Activated T-helper 2 cell treated with anti-CD3 and anti-CD28 coated beads, Interferon-gamma antibody, Interleukin-2, Interleukin-4, amounts not matched to agents 10 μg/mL and 5 μg/mL and 100 μg/mL, durations not matched to agents 14 hours and 24 hours and 36 hours (primary cell): ENCODE measurements around the gene AP3M1. TPM values are rescaled to one million over a fixed set of nuclear protein-coding genes. Genes with fewer than 3 reads are reported as not detected.
A peak's percentile ranks its signal among the peaks of the same experiment; 100 is the strongest.
"Not testable (repeated sequence)": the region's sequence is repeated elsewhere in the genome, so short reads cannot be mapped to it uniquely, and the experiment has no call there.

ENCODE experiments used
- DNase-seq: peaks from one replicate; pipeline ENCODE4 v3.0.0; 2021; ENCODE audit warnings: low spot score
- H3K27ac Mint-ChIP-seq: one replicate; pipeline ENCODE4 v1.8.0; 2021; ENCODE audit warnings: mixed read lengths
- H3K27me3 Mint-ChIP-seq: one replicate; pipeline ENCODE4 v1.8.0; 2021; ENCODE audit warnings: low read depth, mixed read lengths
- H3K36me3 Mint-ChIP-seq: one replicate; pipeline ENCODE4 v1.8.0; 2021; ENCODE audit warnings: low read depth, mixed read lengths
- H3K4me1 Mint-ChIP-seq: one replicate; pipeline ENCODE4 v1.8.0; 2021; ENCODE audit warnings: low read depth, mixed read lengths
- H3K4me3 Mint-ChIP-seq: one replicate; pipeline ENCODE4 v1.8.0; 2021; ENCODE audit warnings: low read depth, mild to moderate bottlenecking, moderate library complexity, mixed read lengths
- H3K9me3 Mint-ChIP-seq: one replicate; pipeline ENCODE4 v1.8.0; 2021; ENCODE audit warnings: mixed read lengths
- intact Hi-C: fragments of 100-400 bp; cut with micrococcal nuclease; formaldehyde crosslinking; loops from one replicate; pipeline ENCODE4 v1.15.1; 2023
- total RNA-seq: library from RNA; stranded (reverse); gene quantifications from 2 replicates; pipeline ENCODE4 v1.2.3, GENCODE V29; 2022

The AP3M1 gene
- total RNA-seq: 46.0 and 46.9 TPM in 2 replicates

- intact Hi-C loops: loop anchor here (5.0 to 10.0 kb wide), 3 partner anchors 42 to 1084 kb away; partner anchors contain the start of gene COMTD1
- peaks cover 27% of the 10 kb centered on the region for H3K4me1 Mint-ChIP-seq
- no peaks in the 10 kb centered on the region for H3K9me3 Mint-ChIP-seq
- no peak within 1 kb of the TSS for H3K27ac Mint-ChIP-seq
- H3K27me3 Mint-ChIP-seq: no peaks in the 10 kb centered on the region
- DNase-seq: peak; percentile 79
- H3K4me3 Mint-ChIP-seq: no peak within 1 kb of the TSS
- H3K36me3 Mint-ChIP-seq: peaks cover 16% of the 10 kb centered on the region
Observed at GRCh38 chr10:74150204-74150989, at the start of gene AP3M1. Gene AP3M1 (minus strand): TSS chr10:74150828. CDS start chr10:74138379, 12,449 bp downstream.

GRCh38 chr10:74199315-74199714 lies 48.7 kb upstream of the AP3M1 start:
- no peak overlapping the region for H3K27ac Mint-ChIP-seq
- DNase-seq: no peak
- no peaks in the 10 kb centered on the region for H3K27me3 Mint-ChIP-seq
- no peak overlapping the region for H3K4me3 Mint-ChIP-seq
- H3K4me1 Mint-ChIP-seq: peaks cover 15% of the 10 kb centered on the region
- H3K36me3 Mint-ChIP-seq: peaks cover 32% of the 10 kb centered on the region
- peaks cover 4% of the 10 kb centered on the region for H3K9me3 Mint-ChIP-seq
- intact Hi-C loops: no loop called here

GRCh38 chr10:74194999-74195398 lies 44.4 kb upstream of the AP3M1 start:
- Mint-ChIP-seq H3K27ac (peak overlapping the region; percentile 53), H3K4me3 (peak overlapping the region; percentile 9), H3K9me3 (peaks cover 4% of the 10 kb centered on the region), H3K27me3 (no peaks in the 10 kb centered on the region), H3K36me3 (peaks cover 14% of the 10 kb centered on the region), H3K4me1 (peaks cover 34% of the 10 kb centered on the region)
- DNase-seq: no peak
- intact Hi-C loops: loop anchor here (5.0 kb wide), 1 partner anchor 43 kb away; the partner anchor contains the start of genes ADK and AP3M1

- no peak overlapping the region for H3K4me3 Mint-ChIP-seq
- peaks cover 4% of the 10 kb centered on the region for H3K9me3 Mint-ChIP-seq
- H3K36me3 Mint-ChIP-seq: peaks cover 14% of the 10 kb centered on the region
- H3K4me1 Mint-ChIP-seq: peaks cover 39% of the 10 kb centered on the region
- DNase-seq: no peak
- no peaks in the 10 kb centered on the region for H3K27me3 Mint-ChIP-seq
- H3K27ac Mint-ChIP-seq: peak overlapping the region; percentile 4
- intact Hi-C loops: loop anchor here (5.0 kb wide), 1 partner anchor 42 kb away; the partner anchor contains the start of genes ADK and AP3M1
Observed at GRCh38 chr10:74194545-74194944, 43.9 kb upstream of the AP3M1 start.

- no peaks in the 10 kb centered on the region for H3K27me3 Mint-ChIP-seq
- no peak for DNase-seq
- H3K36me3 Mint-ChIP-seq: peaks cover 6% of the 10 kb centered on the region
- peaks cover 52% of the 10 kb centered on the region for H3K4me1 Mint-ChIP-seq
- H3K9me3 Mint-ChIP-seq: no peaks in the 10 kb centered on the region
- intact Hi-C loops: loop anchor here (2.0 to 5.0 kb wide), 2 partner anchors 14 to 38 kb away; partner anchors contain the start of genes ADK and AP3M1
- H3K4me3 Mint-ChIP-seq: peak overlapping the region; percentile 65
- peak overlapping the region; percentile 95 for H3K27ac Mint-ChIP-seq
Observed at GRCh38 chr10:74190494-74190893, 39.9 kb upstream of the AP3M1 start.

- H3K27me3 Mint-ChIP-seq: no peaks in the 10 kb centered on the region
- H3K36me3 Mint-ChIP-seq: peaks cover 4% of the 10 kb centered on the region
- peaks cover 52% of the 10 kb centered on the region for H3K4me1 Mint-ChIP-seq
- intact Hi-C loops: loop anchor here (1.0 to 5.0 kb wide), 3 partner anchors 9 to 38 kb away; partner anchors contain the start of genes ADK and AP3M1
- peak overlapping the region; percentile 95 for H3K27ac Mint-ChIP-seq
- peak overlapping the region; percentile 65 for H3K4me3 Mint-ChIP-seq
- H3K9me3 Mint-ChIP-seq: no peaks in the 10 kb centered on the region
- no peak for DNase-seq
Observed at GRCh38 chr10:74189999-74190421, 39.4 kb upstream of the AP3M1 start.

GRCh38 chr10:74188617-74189016 lies 38.0 kb upstream of the AP3M1 start:
- intact Hi-C loops: loop anchor here (1.0 kb wide), 1 partner anchor 7 kb away; no protein-coding TSS in a partner anchor
- not testable (repeated sequence) for H3K9me3 Mint-ChIP-seq, H3K27ac Mint-ChIP-seq, H3K4me3 Mint-ChIP-seq, H3K36me3 Mint-ChIP-seq, H3K27me3 Mint-ChIP-seq, DNase-seq
- peaks cover 43% of the 10 kb centered on the region for H3K4me1 Mint-ChIP-seq

GRCh38 chr10:74187237-74187636 lies 36.6 kb upstream of the AP3M1 start:
- H3K27me3 Mint-ChIP-seq: no peaks in the 10 kb centered on the region
- H3K4me3 Mint-ChIP-seq: no peak overlapping the region
- H3K4me1 Mint-ChIP-seq: peaks cover 36% of the 10 kb centered on the region
- no peaks in the 10 kb centered on the region for H3K9me3 Mint-ChIP-seq
- H3K27ac Mint-ChIP-seq: no peak overlapping the region
- DNase-seq: no peak
- no peaks in the 10 kb centered on the region for H3K36me3 Mint-ChIP-seq
- intact Hi-C loops: no loop called here

GRCh38 chr10:74186678-74187077 lies 36.0 kb upstream of the AP3M1 start:
- intact Hi-C loops: no loop called here
- no peak overlapping the region for H3K4me3 Mint-ChIP-seq
- peak overlapping the region; percentile 50 for H3K27ac Mint-ChIP-seq
- DNase-seq: no peak
- peaks cover 40% of the 10 kb centered on the region for H3K4me1 Mint-ChIP-seq
- no peaks in the 10 kb centered on the region for H3K27me3 Mint-ChIP-seq
- peaks cover 3% of the 10 kb centered on the region for H3K36me3 Mint-ChIP-seq
- no peaks in the 10 kb centered on the region for H3K9me3 Mint-ChIP-seq

GRCh38 chr10:74179111-74179710 lies 28.6 kb upstream of the AP3M1 start:
- intact Hi-C loops: loop anchor here (5.0 kb wide), 1 partner anchor 933 kb away; the partner anchor contains the start of gene SAMD8
- H3K36me3 Mint-ChIP-seq: peaks cover 16% of the 10 kb centered on the region
- H3K4me1 Mint-ChIP-seq: peaks cover 48% of the 10 kb centered on the region

GRCh38 chr10:74178042-74178791 lies 27.6 kb upstream of the AP3M1 start:
- H3K4me3 Mint-ChIP-seq: peak overlapping the region; percentile 63
- H3K36me3 Mint-ChIP-seq: peaks cover 16% of the 10 kb centered on the region
- H3K9me3 Mint-ChIP-seq: no peaks in the 10 kb centered on the region
- no peak for DNase-seq
- H3K27ac Mint-ChIP-seq: peak overlapping the region; percentile 17
- H3K27me3 Mint-ChIP-seq: no peaks in the 10 kb centered on the region
- intact Hi-C loops: loop anchor here (5.0 kb wide), 1 partner anchor 934 kb away; the partner anchor contains the start of gene SAMD8
- peaks cover 48% of the 10 kb centered on the region for H3K4me1 Mint-ChIP-seq

More at GRCh38 chr10:74179111-74179710, 28.6 kb upstream of the AP3M1 start:
- DNase-seq: no peak
- no peak overlapping the region for H3K4me3 Mint-ChIP-seq
- peak overlapping the region; percentile 65 for H3K27ac Mint-ChIP-seq
- no peaks in the 10 kb centered on the region for H3K27me3 Mint-ChIP-seq
- no peaks in the 10 kb centered on the region for H3K9me3 Mint-ChIP-seq

- Mint-ChIP-seq H3K27ac (peak overlapping the region; percentile 97), H3K36me3 (peaks cover 16% of the 10 kb centered on the region), H3K4me1 (peaks cover 48% of the 10 kb centered on the region), H3K27me3 (no peaks in the 10 kb centered on the region), H3K4me3 (peak overlapping the region; percentile 92), H3K9me3 (no peaks in the 10 kb centered on the region)
- DNase-seq: peak; percentile 18
- intact Hi-C loops: loop anchor here (2.0 to 5.0 kb wide), 3 partner anchors 14 to 935 kb away; partner anchors contain the start of genes KAT6B and SAMD8
Observed at GRCh38 chr10:74177140-74177677, 26.6 kb upstream of the AP3M1 start.
